ENCODE results near the gene CPTP. TPM values are rescaled to one million over a fixed set of nuclear protein-coding genes. Genes with fewer than 3 reads are reported as not detected.

Gene CPTP
- total and polyA plus RNA-seq, 2 of the 13 experiments (the other 11 are each of a cell fraction or from before 2014, with no cell fraction given) = 5.5 to 9.3 TPM

DNA sequence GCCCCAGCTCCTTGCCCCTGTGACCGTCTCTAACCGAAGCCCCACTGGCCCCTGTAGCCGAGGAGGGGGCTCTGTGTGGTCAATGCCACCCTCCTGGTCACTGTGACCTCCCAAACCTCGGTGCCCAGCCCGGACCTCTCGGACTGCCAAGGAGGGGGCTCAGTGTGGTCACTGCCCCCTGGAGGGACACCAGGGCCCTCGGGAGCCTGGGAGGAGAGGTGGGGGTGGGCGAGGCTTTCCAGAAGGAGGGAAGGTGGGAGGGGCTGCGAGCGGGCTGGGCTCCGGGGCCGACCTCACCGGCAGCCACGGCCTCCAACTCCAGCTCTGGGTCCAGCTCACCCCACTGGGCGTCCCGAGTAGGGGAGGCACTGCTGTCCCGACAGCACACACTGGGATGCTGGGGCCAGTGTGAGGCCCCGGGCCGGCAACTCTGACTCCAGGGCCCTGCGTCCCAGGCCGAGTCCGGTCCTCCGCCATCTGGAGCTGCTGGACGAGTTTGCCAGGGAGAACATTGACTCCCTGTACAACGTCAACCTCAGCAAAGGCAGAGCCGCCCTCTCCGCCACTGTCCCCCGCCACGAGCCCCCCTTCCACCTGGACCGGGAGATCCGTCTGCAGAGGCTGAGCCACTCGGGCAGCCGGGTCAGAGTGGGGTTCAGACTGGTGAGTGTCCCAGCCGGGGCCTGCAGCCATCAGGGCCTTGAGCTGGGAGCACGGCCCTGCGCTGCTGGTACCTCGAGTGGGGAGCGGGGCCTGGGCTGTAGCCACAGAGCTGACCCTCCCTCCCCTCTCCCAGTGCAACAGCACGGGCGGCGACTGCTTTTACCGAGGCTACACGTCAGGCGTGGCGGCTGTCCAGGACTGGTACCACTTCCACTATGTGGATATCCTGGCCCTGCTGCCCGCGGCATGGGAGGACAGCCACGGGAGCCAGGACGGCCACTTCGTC is 38.0 kb upstream of the CPTP start:
- ChIA-PET CTCF (ENCODE audit: low intra/inter-chr PET ratio, low total read pairs) (no interaction called here), POLR2A (interaction anchor here (1.3 to 1.9 kb wide), 5 partner anchors 13 to 280 kb away, joined by 3 to 5 read pairs (median 3); partner anchors contain the start of genes AURKAIP1, ISG15 and UBE2J2)
- Histone ChIP-seq H3K9ac (ENCODE audit: insufficient read depth, low read depth, low read length) (no peak overlapping the region), H3K4me1 (ENCODE audit: insufficient read depth, low read length) (peaks cover 44% of the 10 kb centered on the region), H3K36me3 (replicated peaks in 1 of 2; ENCODE audit: control insufficient read depth in 1 of 2, insufficient read depth in 2 of 2, low read length in 2 of 2) (no peaks in the 10 kb centered on the region), H3K79me2 (ENCODE audit: insufficient read depth, low read length) (no peaks in the 10 kb centered on the region), H2AFZ (ENCODE audit: low read length) (no peak overlapping the region), H3K4me2 (ENCODE audit: low read depth, low read length) (peak overlapping the region; percentile 58), H4K20me1 (ENCODE audit: insufficient read depth, low read length) (no peaks in the 10 kb centered on the region), H3K27me3 (ENCODE audit: control insufficient read depth in 1 of 2, insufficient read depth in 2 of 2, low read length in 2 of 2) (peaks cover 0 to 2% of the 10 kb centered on the region in 2 experiments; a peak in 1 of 5 replicates), H3K4me3 (replicated peaks in 1 of 3; ENCODE audit: insufficient read depth in 1 of 3, low read depth in 2 of 3, low read length in 3 of 3) (peak overlapping the region in 2 of 3 experiments; percentile 12 to 54; a peak in 1 of 6 replicates), H3K27ac (ENCODE audit: extremely low read length, insufficient read depth, low read length) (no peak overlapping the region), H3K9me3 (ENCODE audit: low read length) (no peaks in the 10 kb centered on the region)
- no TSS peak for BruUV-seq (replicated peaks)
- TF ChIP-seq, protein P1, sequence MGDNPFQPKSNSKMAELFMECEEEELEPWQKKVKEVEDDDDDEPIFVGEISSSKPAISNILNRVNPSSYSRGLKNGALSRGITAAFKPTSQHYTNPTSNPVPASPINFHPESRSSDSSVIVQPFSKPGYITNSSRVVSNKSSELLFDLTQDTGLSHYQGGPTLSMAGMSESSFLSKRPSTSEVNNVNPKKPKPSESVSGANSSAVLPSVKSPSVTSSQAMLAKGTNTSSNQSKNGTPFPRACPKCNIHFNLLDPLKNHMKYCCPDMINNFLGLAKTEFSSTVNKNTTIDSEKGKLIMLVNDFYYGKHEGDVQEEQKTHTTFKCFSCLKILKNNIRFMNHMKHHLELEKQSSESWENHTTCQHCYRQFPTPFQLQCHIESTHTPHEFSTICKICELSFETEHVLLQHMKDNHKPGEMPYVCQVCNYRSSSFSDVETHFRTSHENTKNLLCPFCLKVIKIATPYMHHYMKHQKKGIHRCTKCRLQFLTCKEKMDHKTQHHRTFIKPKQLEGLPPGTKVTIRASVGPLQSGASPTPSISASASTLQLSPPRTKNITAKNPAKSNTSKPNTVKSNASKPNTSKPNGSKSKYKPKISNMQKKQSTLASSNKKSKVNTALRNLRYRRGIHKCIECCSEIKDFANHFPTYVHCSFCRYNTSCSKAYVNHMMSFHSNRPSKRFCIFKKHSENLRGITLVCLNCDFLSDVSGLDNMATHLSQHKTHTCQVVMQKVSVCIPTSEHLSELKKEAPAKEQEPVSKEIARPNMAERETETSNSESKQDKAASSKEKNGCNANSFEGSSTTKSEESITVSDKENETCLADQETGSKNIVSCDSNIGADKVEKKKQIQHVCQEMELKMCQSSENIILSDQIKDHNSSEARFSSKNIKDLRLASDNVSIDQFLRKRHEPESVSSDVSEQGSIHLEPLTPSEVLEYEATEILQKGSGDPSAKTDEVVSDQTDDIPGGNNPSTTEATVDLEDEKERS (CRISPR knock-in tag; IDR thresholded peaks at IDR 0.05) = 0 out of 2 replicates have a peak, but pooled peaks have one; percentile 6
- TF ChIP-seq ZNF564 (CRISPR knock-in tag; IDR thresholded peaks at IDR 0.05) (no peak), SAP130 (CRISPR knock-in tag; IDR thresholded peaks at IDR 0.05; ENCODE audit: low read depth) (0 out of 2 replicates have a peak, but pooled peaks have one; percentile 0), MEIS1 (CRISPR knock-in tag; IDR thresholded peaks at IDR 0.05; ENCODE audit: borderline replicate concordance) (0 out of 2 replicates have a peak, but pooled peaks have one; percentile 12), PATZ1 (CRISPR knock-in tag; IDR thresholded peaks at IDR 0.05) (peak; percentile 9; the same call in 1 of the 2 replicates), MYC (CRISPR knock-in tag; IDR thresholded peaks at IDR 0.05; ENCODE audit: borderline replicate concordance) (0 out of 2 replicates have a peak, but pooled peaks have one; percentile 21), ZNF784 (CRISPR knock-in tag; IDR thresholded peaks at IDR 0.05; ENCODE audit: borderline replicate concordance) (0 out of 2 replicates have a peak, but pooled peaks have one; percentile 2), ELF3 (CRISPR knock-in tag; IDR thresholded peaks at IDR 0.05) (no peak), ZNF235 (CRISPR knock-in tag; IDR thresholded peaks at IDR 0.05; ENCODE audit: borderline replicate concordance) (0 out of 2 replicates have a peak, but pooled peaks have one; percentile 38), ZNF317 (CRISPR knock-in tag; IDR thresholded peaks at IDR 0.05) (peak; percentile 5; the same call in 1 of the 2 replicates), ZNF776 (CRISPR knock-in tag; IDR thresholded peaks at IDR 0.05) (0 out of 2 replicates have a peak, but pooled peaks have one; percentile 18), AGO1 (IDR thresholded peaks at IDR 0.05; ENCODE audit: low read depth, low read length, poor library complexity, severe bottlenecking) (peak; percentile 45), JDP2 (CRISPR knock-in tag; IDR thresholded peaks at IDR 0.05; ENCODE audit: borderline replicate concordance) (no peak)
- peak; percentile 1; the same call in 1 of the 3 replicates for ATAC-seq
- in situ Hi-C loops (cut with HindIII; ENCODE audit: extremely low pct_ligation_motif_present, low pct_unique_long_range_greater_than_20kb) (no loop called here), intact Hi-C loops (cut with micrococcal nuclease; ENCODE audit: unreplicated experiment) (no loop called here)
- WGBS (ENCODE audit: low lambda C conversion rate) = 35% methylated on average over 8 of the region's 50 CpGs
- no peak for FAIRE-seq
- no peak for DNase-seq (ENCODE audit: low spot score)
